ENCODE measurements around the gene SPACA4.

- TF ChIP-seq CTCF (conservative IDR thresholded peaks at IDR 0.05; ENCODE audit: low read length): no peak
- no peak for TF ChIP-seq EZH2phosphoT487 (IDR thresholded peaks at IDR 0.05; ENCODE audit: borderline replicate concordance)
Observed at GRCh38 chr19:48627201-48627864, 20.8 kb downstream of the SPACA4 start.
